KG1 (cell line): ENCODE data around the gene ELL2.
"Not testable (repeated sequence)": the region's sequence is repeated elsewhere in the genome, so short reads cannot be mapped to it uniquely, and the experiment has no call there.

Experiments used
- DNase-seq: peaks from one replicate; lab custom pipeline; 2025; lab: John Stamatoyannopoulos, UW

Gene ELL2

DNA sequence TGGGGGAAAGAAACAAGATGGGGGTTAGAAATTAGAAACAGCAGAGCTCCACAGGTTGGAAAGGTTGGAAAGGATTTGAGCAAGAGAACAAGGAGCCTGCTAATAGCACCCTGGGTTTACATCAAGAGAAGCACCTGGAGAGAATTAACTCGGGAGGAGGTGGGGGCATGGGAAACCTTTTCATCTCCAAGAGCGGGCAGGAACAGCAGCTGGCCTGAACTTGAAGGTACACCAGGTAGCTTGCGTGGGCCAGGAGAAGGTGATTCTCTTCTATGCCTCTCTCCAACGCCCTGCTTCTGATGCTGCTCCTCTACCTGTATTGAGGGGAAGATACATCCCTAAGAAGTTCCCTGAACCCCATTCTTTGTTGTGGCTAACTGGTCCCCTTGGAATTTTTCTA is 102.0 kb downstream of the ELL2 start:
- DNase-seq, result no peak

DNA sequence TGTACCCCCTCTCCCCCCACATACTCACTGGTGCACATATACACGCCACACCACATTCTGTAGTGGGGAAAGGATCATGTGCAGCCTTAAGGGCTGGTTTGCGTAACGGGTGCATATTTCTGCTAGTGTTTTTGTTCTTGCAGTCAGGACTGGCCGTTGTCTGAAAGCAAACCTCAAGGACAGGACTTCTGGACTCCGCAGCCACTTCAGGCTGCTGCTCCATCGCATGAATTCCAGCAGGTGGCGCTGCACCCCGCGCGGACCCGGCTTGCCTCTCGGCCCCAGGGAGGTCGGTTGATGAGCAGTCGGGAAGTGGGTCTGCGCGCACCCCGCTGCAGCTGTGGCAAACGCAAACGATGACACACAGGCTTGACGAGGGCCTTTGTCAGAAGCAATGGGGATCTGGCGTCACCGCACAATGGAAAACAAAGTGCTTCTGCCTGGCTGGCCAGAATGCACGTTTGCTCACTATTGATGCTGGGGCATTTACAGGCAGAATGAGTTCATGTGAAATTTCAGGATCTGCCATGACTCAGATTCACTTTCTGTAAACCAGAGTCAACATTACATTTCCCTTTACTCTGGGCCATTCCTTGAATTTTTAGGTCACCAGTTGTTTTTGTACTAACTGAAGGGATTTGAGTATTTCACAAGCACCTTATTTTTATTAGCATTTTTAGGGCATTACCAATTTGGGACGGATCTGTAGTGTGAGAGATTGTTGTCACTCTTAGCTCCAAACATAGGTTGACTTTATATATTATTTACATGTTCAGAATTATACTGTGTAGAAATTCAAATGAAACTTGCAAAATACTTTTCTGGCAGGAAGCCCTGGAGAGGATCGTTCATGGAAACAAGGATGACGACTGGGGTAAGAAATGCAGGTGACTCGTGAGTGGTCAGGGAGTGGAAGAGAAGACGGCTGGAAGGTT is 102.7 kb downstream of the ELL2 start:
- DNase-seq, result peak; percentile 44

DNA sequence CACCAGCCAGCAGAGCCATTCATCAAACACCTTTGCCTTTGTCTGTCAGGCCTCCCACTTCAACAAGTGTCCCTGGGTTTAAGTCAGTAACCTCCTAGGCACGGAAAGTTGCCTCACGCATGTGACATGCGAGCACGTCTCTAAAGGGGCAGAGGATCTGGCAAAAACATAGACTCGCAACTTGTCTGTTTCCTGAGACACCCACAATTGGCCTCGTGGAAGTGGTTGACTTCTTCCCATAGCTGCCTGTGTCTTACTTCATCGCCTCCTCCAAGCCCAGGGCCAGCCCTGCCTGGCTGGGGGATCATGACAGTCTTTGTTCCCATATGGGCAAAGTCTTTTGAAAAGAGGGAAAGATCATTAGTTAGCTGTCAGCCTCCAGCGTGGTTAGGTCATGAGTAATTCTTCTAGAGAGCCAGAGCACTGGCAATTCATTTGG is 103.6 kb downstream of the ELL2 start:
- DNase-seq, result no peak

DNA sequence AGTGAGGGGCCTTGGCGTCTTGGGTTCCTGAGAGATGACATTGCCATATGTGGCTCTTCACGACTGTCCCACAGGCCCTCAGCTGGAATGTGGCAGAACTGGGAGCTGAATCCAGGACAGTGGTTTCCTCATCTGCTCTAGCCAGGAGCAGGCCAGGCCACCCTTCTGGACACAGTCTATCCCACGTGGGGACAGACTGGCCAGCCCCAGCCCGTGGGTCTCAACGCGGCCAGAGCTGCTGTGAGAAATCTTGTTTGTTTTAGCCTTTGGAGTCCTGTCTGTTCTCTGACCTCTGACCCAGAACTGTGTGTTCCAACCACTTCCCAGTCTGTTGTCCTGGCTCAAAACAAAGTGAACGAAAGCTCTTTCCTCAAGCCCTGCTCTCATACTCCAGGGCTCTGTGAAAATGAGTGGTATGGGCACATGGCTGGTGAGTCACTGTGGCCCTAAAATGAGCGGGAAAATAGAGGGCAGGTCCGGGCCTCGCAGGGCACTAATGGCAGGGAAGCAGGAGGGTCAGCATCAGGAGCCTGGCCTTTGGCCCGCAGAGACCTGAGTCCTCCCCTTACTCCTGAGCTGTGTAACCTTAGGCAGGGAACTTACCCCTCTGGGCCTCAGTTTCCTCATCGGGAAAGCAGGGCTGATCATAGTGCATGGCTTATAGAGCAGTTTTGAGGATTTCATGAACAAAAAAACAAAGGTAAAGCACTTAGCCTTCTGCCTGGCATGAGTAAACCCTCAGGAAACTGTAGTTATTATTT is 104.3 kb downstream of the ELL2 start:
- DNase-seq, result no peak

DNA sequence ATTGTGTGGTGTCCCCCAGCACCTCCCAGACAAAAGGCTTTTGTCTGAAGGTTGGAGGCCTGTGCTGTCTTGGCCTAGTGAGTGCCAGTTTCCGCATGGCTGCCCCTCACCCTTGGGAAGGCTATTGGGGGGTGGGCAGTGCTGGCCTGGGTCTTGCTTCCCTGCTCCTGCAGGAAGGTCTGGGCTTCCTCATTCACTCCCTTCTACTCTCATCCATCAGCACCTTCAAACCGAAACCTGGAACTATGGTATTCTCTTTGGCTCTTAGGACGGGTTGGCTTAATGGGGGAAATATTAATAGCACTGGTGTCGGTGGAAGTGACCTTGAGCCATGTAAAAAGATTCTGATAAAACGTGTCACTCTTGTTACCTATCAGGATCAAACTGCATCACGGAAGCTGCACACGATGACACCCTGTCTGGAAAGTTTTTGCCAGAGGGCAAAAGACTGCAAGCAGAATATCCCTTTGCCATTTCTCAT is 105.1 kb downstream of the ELL2 start:
- no peak for DNase-seq

DNA sequence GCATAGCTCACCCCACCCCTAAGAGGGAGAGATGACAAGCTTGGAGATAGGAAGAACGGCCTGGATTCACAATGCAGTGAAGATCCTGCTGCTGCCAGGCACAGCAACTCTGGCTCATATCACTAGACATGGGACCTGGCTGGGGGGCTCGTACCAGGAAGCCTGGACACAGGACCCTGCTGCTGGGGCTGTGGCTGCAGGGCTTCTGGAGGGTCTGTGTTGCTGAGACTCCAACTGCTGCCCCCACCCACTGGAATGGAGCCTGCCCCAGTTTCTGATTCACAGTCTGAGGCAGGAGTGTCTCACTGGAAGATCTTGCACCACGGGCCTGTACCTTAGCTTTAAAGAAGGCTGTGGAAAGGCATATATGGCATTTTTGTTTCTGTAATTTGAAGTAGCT is 108.2 kb downstream of the ELL2 start:
- DNase-seq, result no peak

DNA sequence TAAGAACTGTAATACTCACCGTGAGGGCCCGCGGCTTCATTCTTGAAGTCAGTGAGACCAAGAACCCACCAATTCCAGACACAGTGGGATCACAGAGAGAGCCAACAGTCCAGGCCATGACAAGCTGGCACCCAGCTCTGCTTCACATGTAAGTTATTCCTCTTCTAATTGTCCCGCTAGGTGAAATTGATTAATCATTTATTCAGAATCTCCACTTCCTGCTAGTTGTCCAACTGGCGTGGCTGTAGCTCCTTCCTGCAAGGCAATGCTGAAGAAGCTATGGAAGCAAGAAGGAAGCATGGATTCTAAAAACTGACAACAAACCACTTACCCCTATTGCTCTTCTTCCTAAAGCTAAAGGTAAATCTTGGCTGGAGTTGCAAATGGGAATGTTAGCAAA is 109.1 kb downstream of the ELL2 start:
- no peak for DNase-seq

DNA sequence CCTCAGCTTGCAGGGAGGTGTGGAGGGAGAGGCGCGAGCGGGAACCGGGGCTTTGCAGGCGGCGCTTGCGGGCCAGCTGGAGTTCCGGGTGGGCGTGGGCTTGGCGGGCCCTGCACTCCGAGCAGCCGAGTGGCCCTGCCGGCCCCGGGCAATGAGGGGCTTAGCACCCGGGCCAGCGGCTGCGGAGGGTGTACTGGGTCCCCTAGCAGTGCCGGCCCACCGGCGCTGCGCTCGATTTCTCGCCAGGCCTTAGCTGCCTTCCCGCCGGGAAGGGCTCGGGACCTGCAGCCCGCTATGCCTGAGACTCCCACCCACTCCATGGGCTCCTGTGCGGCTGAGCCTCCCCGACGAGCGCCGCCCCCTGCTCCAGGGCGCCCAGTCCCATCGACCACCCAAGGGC is 110.5 kb downstream of the ELL2 start:
- not testable (repeated sequence) for DNase-seq

DNA sequence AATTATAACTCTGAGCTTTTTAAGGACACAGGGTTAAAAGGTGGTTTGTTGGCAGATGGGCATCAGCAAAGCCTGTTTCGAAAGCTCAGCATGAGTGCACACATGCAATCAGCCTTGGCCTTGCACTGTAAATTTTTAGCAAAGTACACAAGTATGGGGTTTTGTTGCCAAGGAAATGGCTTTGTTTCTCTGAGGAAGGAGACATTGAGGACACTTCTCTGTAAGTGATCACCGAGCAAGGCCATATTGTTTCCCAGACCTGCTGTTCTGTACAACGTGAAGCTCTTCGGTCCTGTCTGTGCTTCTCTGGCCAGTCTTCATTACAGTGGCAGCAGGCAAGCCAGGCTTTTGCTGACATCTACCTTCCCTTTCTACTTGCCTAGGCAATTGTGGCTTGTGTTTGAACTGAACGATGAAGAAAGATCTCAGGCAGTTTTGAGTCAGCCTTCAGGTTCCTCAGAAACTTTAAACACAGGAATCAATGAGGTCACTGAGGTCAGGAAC is 111.2 kb downstream of the ELL2 start:
- DNase-seq, result no peak

DNA sequence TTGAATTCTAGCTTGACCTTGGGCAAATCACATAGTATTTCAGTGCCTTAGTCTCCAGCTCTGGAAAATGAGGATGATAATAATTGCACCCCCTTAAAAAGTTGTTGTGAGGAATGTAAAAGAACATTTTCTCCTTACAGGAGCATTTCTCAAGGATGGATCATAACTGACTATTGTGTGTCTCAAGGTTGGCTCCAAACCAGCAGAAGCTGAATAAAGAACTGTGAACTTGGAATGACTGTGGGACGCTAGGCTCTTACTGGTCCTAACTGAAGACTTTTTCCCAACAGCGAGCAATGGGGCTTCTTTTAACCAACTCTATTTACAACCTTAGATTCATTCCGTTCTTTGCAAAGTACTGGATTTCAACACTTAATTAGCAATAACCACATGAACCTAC is 113.0 kb downstream of the ELL2 start:
- DNase-seq, result no peak

DNA sequence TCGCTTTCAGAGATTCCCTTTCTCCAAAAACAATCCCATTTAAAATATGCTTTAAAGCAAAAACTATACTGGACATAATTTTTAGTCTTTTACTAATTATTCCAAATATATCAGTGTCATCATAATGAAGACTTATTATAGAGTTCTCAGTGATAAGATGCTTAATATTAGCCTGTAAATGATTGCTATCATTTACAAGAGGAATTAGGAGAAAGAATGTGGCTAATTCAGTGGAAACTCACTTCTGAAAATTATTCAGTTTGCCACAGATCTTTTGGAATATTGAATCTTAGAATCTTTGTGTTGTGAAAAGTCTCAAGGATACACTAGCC is 114.4 kb downstream of the ELL2 start:
- DNase-seq, result no peak

DNA sequence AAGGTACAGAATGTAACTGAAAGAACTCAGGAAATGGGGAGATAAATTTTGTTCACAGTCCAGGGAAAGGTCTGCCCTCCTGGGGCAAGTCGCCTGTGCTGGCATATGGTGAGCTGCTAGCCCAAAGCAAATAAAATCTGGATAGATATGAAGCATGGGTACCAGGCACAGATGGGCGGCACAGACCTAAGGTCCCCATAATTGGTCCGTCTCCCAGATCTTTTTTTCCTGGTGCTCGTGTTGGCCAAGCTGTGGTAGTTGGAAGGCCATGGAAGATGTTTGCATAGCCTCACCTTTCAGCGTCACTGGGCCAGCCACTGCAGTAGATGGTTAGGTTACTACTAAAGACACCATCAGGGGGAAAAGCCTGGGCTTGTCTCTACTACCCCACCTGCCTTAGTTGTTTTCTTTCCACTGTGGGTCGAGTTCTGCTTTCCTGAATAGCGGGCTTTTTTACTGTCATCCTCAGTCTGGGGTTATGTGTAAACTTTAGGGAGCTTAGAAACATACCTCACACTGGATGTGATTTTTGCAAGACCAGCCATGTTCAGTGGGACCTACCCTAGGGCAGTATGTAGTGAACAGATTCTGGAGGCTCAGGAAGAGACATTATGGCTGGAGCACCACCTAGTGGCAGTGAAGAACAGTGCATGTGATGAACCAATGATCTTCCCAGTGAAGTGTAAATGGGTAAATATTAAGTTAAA is 114.9 kb downstream of the ELL2 start:
- peak; percentile 27 for DNase-seq

DNA sequence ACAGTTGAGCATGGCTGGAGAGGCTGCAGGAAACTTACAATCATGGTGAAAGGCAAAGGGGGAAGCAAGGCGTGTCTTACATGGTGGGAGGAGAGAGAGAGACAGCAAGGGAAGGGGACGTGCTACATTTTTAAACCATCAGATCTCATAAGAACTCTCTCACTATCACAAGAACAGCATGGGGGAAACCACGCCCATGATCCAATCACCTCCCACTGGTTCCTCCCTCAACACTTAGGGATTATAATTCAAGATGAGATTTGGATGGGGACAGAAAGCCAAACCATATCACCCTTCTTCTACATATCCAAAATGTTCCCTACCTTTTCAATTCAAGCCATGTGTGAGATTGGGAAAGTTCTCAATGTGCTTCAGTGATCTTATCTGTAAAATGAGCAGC is 116.3 kb downstream of the ELL2 start:
- no peak for DNase-seq

DNA sequence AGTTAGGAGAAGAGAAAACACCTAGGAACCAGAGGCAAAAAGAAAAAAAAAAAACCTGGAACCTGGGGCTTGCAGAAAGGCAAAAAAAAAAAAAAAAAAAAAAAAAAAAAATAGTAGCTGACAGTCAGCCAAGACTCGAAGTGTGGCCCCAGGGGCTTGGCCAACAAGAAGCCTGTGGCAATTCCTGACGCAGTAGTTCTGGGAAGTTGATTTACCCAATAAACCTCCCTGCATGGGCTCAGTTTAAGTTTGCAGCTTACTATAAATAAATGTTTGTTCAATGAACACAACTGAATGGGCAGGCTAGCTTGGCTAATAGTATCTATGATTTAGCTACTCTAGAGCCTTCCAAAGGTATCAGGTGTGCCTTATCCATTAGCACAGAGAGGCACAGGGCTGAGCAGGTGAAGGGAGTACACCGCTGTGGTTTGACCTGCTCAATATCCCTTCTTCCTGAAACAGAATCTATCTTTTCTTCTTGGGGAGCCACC is 117.9 kb downstream of the ELL2 start:
- no peak for DNase-seq

DNA sequence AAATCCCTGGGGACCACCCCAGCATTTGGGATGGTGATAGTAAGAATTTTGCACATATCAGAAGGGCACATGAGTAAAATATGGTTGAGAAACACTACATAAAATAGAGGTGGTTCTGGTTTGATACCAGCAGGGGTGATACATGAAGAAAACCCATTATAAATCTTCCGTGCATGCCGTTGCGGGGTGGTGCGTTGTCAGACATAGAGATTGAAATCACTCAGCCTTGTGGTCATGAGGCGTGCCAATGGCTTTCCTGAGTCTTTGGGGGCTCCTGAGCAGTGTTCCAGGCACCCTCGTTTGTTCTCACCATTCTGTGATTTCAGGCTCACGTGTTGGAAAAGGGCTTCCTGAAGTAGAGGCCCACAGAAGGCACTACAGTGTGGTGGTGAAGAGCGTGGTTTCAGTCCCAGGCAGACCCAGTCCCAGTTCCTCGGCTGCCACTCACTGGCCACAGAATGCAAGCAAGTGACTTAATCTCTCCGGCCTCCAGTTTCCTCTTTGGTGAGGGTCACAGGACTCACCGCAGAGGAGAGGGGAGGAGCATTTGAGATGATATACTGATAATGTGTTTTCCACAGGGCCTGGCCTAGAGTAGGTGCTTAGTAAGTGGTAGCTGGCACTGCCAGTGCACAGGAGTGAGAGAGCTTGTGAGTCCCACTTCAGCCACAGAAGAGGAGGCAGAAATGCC is 118.7 kb downstream of the ELL2 start:
- peak; percentile 26 for DNase-seq

DNA sequence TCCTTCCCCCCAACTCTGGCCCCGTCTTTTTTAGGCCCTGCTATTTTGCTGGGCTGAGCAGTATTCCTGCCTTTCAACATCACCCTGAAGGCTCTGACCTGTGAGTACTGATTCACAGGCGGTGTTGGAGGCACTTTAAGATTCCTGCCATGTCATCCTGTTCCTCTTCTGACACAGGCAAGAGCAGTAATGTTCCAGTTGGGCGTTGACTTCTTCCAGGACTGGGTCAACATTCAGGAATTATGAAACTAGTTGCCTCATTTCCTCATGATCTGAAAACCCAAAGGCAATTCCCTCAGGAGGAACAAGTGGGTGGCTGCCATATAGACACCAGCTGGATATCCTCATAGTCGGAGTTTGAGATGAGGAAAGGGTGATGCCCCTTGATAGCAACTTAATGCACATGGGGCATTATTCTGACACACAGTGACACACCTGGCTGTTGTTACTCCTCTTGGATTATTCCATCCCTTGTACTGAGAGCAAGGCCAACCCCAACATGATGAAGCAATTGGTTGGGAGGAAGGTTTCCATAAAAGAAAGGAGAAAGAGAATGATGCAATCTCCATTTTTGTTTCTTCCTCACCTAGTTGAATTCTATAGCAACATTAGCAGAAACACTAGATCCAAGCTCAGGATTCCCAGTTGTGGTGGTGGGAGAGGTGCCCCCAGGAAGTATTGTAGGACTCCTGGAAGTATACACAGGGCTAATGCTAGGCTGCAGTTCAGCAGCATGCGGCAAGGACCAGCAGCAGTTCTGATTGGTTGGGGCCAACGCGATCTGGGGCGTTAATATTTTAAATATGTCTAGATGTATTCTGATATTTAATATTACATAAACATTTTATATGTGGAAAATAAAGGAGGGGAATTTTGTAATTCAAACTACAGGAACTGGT is 119.5 kb downstream of the ELL2 start:
- no peak for DNase-seq

DNA sequence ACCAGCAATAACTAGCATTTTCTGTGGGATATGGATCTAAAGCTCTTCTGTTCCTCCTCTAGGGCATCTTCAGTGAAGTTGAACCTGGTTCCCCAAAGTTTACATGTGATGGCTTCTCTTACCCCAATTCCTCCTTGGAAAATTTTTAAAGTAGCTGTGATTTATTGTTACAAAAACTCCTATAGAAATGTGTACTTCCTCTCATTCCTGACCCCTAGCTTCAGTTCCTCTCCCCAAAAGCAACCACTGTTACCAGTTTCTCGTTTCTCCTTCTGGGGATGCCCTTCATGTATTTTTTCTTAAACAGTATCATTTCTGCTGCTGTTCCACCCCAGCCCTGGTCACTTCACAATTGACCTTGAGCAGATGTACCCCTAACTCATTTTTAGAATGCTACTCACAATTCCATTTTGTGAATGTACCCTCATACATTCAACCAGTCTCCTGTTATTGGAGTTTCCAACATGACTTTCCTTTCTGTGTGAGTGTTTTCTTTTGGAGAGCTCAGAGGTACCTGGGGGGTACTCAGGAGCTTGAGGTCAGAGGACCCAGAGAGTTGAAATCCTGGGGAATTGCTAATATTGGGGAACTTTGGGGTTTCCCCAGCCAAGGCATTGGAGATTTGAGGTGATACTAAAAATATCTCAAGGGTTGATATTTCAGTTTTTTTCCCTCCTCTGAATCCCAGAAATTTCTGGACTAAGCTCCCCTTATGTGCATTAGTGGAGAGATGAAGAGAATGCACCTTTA is 120.5 kb downstream of the ELL2 start:
- no peak for DNase-seq

DNA sequence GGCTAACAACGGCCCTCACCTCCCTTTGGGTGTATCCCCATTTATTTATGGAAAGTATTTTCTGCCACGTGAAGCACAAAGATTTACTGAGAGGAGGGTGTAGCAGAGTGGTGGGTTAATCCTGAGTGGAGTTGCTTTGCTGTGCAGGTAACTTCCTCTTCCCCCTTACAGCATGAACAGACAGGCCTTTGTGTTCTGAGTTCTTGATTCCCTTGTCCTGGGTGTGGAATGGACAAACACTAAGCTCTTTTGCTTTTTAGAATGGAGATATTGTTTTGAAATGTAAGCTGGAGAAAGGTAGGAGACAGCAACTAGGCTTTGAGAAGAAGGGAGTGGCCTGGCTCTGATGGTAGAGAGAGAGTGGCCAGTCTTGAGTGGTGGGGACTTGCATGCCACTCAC is 122.0 kb downstream of the ELL2 start:
- no peak for DNase-seq

DNA sequence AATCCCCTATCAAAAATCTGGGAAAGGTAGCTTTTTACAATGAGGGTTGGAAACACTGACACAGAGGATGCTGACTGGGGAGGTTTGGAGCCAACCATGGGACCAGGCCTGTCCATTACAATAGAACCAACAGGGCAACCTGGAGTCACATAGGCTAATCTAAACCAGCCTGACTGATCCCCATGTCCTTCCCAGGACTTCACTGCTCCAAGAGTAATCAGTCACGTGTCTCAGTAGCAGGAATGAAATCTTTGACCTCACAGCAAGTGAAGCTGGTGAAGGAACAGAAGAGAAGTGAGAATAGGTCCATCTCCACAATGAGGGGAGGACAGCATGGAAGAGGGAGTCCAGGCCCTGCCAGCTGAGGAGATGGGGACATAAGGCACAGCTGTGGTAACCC is 123.1 kb downstream of the ELL2 start:
- no peak for DNase-seq

DNA sequence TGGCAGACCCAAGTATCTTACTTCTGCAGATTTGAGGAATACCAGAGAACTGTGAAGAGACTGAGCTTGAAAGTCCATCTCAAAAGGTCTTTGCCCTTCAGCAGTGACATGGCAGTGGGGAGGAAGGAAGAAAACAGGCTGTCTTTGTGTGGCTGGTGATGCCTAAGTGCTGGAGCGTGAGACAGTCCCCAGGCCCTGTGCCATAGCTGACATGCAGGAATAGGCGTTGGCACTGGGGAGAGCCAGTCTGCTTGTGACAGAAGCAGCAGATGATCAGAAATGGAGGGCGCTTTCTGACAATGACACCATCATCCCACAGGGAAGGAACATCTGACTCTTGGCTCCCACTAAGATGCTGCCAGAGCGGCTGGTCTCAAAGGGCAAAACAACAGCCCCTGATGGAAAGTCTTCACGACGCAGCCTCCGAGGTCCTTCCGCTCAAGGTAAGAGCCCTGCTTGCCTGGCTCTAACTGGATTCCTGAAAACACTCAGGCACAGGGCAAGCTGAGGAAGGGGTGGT is 123.6 kb downstream of the ELL2 start:
- DNase-seq, result no peak
